ENCODE measurements around the gene SP1.

SP1 gene

GRCh38 chr12:53453953-53454640, 74.1 kb downstream of the SP1 start:
- DNase-seq = no peak

GRCh38 chr12:53454707-53455106, 74.7 kb downstream of the SP1 start:
- DNase-seq = no peak

GRCh38 chr12:53456654-53457366, 76.8 kb downstream of the SP1 start:
- DNase-seq = no peak

- no peak for DNase-seq
Observed at GRCh38 chr12:53459097-53459496, 79.1 kb downstream of the SP1 start.

- no peak for DNase-seq
Observed at GRCh38 chr12:53461059-53461458, 81.1 kb downstream of the SP1 start.

GRCh38 chr12:53461591-53461990, 81.6 kb downstream of the SP1 start:
- no peak for DNase-seq

- DNase-seq = no peak
Observed at GRCh38 chr12:53462935-53463334, 83.0 kb downstream of the SP1 start.

- DNase-seq = no peak
Observed at GRCh38 chr12:53463802-53464560, 84.0 kb downstream of the SP1 start.

- no peak for DNase-seq
Observed at GRCh38 chr12:53464685-53465418, 84.9 kb downstream of the SP1 start.

- DNase-seq = no peak
Observed at GRCh38 chr12:53465679-53466078, 85.7 kb downstream of the SP1 start.

All from SW 1271 (cell line).